Astrocyte (in vitro differentiated cells and primary cell): ENCODE results near the gene DCST1. TPM values are rescaled to one million over a fixed set of nuclear protein-coding genes. Genes with fewer than 3 reads are reported as not detected.
A peak's percentile ranks its signal among the peaks of the same experiment; 100 is the strongest.

Source experiments
- DNase-seq: peaks from one replicate; pipeline ENCODE4 v3.0.0-alpha.2; 2010; ENCODE audit warnings: low read depth
- FAIRE-seq: peaks from 2 replicates; lab custom pipeline; 2011; peaks lifted over from hg19 to GRCh38; lab: Jason Lieb, UNC
- H2AFZ ChIP-seq: 2 replicates; pipeline ENCODE4 v1.6.0; 2012; ENCODE audit warnings: low read depth, low read length, inconsistent platforms
- H3K27ac ChIP-seq: 2 replicates; pipeline ENCODE4 v1.5.1; 2011; ENCODE audit warnings: low read depth, low read length, inconsistent platforms
- H3K27me3 ChIP-seq: 2 replicates; pipeline ENCODE4 v1.6.0; 2011; ENCODE audit warnings: low read length, inconsistent platforms; ENCODE audit not compliant: insufficient read depth
- H3K36me3 ChIP-seq: 2 replicates; pipeline ENCODE4 v1.5.1; 2011; ENCODE audit warnings: low read length, inconsistent platforms; ENCODE audit not compliant: insufficient read depth
- H3K4me1 ChIP-seq: 2 replicates; pipeline ENCODE4 v1.5.1; 2011; ENCODE audit warnings: low read length, inconsistent platforms; ENCODE audit not compliant: insufficient read depth
- H3K4me2 ChIP-seq: 2 replicates; pipeline ENCODE4 v1.6.0; 2012; ENCODE audit warnings: low read length, inconsistent platforms
- H3K4me3 ChIP-seq: 2 replicates; pipeline ENCODE4 v1.5.1; 2011; ENCODE audit warnings: low read depth, mild to moderate bottlenecking, low read length, inconsistent platforms; ENCODE audit not compliant: insufficient read depth
- H3K79me2 ChIP-seq: 2 replicates; pipeline ENCODE4 v1.6.0; 2012; ENCODE audit warnings: mild to moderate bottlenecking, low read length, inconsistent platforms; ENCODE audit not compliant: insufficient read depth
- H3K9ac ChIP-seq: 2 replicates; pipeline ENCODE4 v1.6.0; 2012; ENCODE audit warnings: mild to moderate bottlenecking, low read length, inconsistent platforms
- H3K9me3 ChIP-seq: 2 replicates; pipeline ENCODE4 v1.5.1; 2012; ENCODE audit warnings: low read depth, mild to moderate bottlenecking, low read length, inconsistent platforms; ENCODE audit not compliant: insufficient read depth
- H4K20me1 ChIP-seq: 2 replicates; pipeline ENCODE4 v1.6.0; 2012; ENCODE audit warnings: low read length, inconsistent platforms; ENCODE audit not compliant: insufficient read depth
- H3K27ac Mint-ChIP-seq: one replicate; pipeline ENCODE4 v1.8.0; 2021; ENCODE audit warnings: mild to moderate bottlenecking, mixed read lengths; ENCODE audit not compliant: unreplicated experiment
- H3K27me3 Mint-ChIP-seq: one replicate; pipeline ENCODE4 v1.8.0; 2021; ENCODE audit warnings: low read depth, mixed read lengths; ENCODE audit not compliant: unreplicated experiment
- H3K36me3 Mint-ChIP-seq: one replicate; pipeline ENCODE4 v1.8.0; 2021; ENCODE audit warnings: low read depth, mixed read lengths; ENCODE audit not compliant: unreplicated experiment
- H3K4me1 Mint-ChIP-seq: one replicate; pipeline ENCODE4 v1.8.0; 2021; ENCODE audit warnings: low read depth, mixed read lengths; ENCODE audit not compliant: unreplicated experiment
- H3K4me3 Mint-ChIP-seq: one replicate; pipeline ENCODE4 v1.8.0; 2021; ENCODE audit warnings: mild to moderate bottlenecking, moderate library complexity, mixed read lengths; ENCODE audit not compliant: unreplicated experiment
- H3K9me3 Mint-ChIP-seq: one replicate; pipeline ENCODE4 v1.8.0; 2021; ENCODE audit warnings: mild to moderate bottlenecking, mixed read lengths; ENCODE audit not compliant: unreplicated experiment
- EZH2 ChIP-seq: IDR thresholded peaks from 2 replicates; pipeline ENCODE4 v1.6.1; 2012; ENCODE audit warnings: mild to moderate bottlenecking, low read length, inconsistent platforms; ENCODE audit not compliant: insufficient read depth
- total RNA-seq: library from RNA; stranded (reverse); gene quantifications from 2 replicates; pipeline ENCODE4 v1.2.1, GENCODE V29; 2021
- TF ChIP-seq, protein P1 (sequence below): IDR thresholded peaks from 2 replicates; pipeline ENCODE4 v1.5.1; 2011; ENCODE audit warnings: low read depth, mild to moderate bottlenecking, inconsistent platforms, low read length, moderate library complexity; ENCODE audit not compliant: insufficient read depth

The DCST1 gene
- total RNA-seq, 1 donor from 2014 or later, result not detected

DNA sequence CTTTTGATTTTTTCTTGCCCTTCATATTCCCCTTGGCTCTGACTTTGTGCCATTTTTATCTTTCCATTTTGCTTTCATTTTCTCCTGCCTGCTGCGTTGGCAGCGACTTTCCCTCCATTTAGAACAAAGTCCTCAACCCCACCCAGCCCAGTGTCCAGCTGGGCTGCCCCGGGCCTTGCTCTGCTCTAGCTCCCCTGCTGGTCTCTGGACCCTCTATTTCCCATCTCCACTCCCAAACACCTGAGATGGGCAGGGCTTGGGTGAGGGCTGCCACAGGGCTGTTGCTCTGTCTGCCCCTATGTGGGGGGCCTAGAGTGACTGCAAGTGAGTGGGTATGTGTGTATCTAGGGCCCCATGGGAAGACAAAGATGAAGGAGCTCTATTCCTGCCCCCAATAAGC is 10.2 kb downstream of the DCST1 start:
- no peaks in the 10 kb centered on the region for H3K9me3 Mint-ChIP-seq
- H3K4me3 Mint-ChIP-seq, result peak overlapping the region; percentile 20
- no peak overlapping the region for H3K27ac Mint-ChIP-seq
- peaks cover 12% of the 10 kb centered on the region for H3K4me1 Mint-ChIP-seq
- no peaks in the 10 kb centered on the region for H3K79me2 ChIP-seq
- H3K4me3 ChIP-seq, result no peak overlapping the region
- peaks cover 13% of the 10 kb centered on the region for H3K27me3 Mint-ChIP-seq
- H3K4me2 ChIP-seq, result no peak overlapping the region
- no peak overlapping the region for H2AFZ ChIP-seq
- H3K36me3 ChIP-seq, result no peaks in the 10 kb centered on the region
- no peak overlapping the region for H3K27ac ChIP-seq
- peaks cover 3% of the 10 kb centered on the region for H3K27me3 ChIP-seq
- H4K20me1 ChIP-seq, result peaks cover 3% of the 10 kb centered on the region
- FAIRE-seq (no peak), DNase-seq (no peak)
- no peak overlapping the region for H3K9ac ChIP-seq
- TF ChIP-seq, protein P1, sequence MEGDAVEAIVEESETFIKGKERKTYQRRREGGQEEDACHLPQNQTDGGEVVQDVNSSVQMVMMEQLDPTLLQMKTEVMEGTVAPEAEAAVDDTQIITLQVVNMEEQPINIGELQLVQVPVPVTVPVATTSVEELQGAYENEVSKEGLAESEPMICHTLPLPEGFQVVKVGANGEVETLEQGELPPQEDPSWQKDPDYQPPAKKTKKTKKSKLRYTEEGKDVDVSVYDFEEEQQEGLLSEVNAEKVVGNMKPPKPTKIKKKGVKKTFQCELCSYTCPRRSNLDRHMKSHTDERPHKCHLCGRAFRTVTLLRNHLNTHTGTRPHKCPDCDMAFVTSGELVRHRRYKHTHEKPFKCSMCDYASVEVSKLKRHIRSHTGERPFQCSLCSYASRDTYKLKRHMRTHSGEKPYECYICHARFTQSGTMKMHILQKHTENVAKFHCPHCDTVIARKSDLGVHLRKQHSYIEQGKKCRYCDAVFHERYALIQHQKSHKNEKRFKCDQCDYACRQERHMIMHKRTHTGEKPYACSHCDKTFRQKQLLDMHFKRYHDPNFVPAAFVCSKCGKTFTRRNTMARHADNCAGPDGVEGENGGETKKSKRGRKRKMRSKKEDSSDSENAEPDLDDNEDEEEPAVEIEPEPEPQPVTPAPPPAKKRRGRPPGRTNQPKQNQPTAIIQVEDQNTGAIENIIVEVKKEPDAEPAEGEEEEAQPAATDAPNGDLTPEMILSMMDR, result no peak
- TF ChIP-seq EZH2, result no peak
- H3K36me3 Mint-ChIP-seq, result no peaks in the 10 kb centered on the region
- peaks cover 15% of the 10 kb centered on the region for H3K4me1 ChIP-seq
- H3K9me3 ChIP-seq, result no peaks in the 10 kb centered on the region

DNA sequence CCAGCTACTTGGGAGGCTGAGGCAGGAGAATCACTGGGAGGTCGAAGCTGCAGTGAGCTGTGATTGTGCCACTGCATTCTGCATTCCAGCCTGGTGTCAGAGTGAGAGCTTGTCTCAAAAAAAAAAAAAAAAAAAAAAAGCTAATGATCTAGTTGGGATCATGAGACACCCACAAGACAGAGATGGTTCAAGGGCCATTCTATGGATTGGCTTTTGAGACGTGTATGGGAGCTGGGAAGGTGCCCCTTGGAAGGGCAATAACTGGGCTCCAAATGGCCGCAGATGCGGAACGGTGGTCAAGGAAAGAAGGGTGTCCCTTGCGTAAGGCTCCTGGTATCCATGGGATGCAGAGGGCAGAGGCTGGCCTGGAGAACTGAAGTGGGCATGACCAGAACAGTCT is 10.7 kb downstream of the DCST1 start:
- H3K9me3 Mint-ChIP-seq, result no peaks in the 10 kb centered on the region
- DNase-seq (no peak), FAIRE-seq (no peak)
- Histone ChIP-seq H2AFZ (no peak overlapping the region), H4K20me1 (peaks cover 3% of the 10 kb centered on the region), H3K79me2 (no peaks in the 10 kb centered on the region), H3K4me1 (peaks cover 15% of the 10 kb centered on the region), H3K4me2 (no peak overlapping the region), H3K9me3 (no peaks in the 10 kb centered on the region), H3K36me3 (no peaks in the 10 kb centered on the region), H3K27ac (no peak overlapping the region), H3K27me3 (peaks cover 2% of the 10 kb centered on the region), H3K9ac (no peak overlapping the region), H3K4me3 (no peak overlapping the region)
- peaks cover 13% of the 10 kb centered on the region for H3K27me3 Mint-ChIP-seq
- H3K4me1 Mint-ChIP-seq, result peaks cover 13% of the 10 kb centered on the region
- peak overlapping the region; percentile 67 for H3K27ac Mint-ChIP-seq
- TF ChIP-seq, protein P1, result no peak
- no peak for TF ChIP-seq EZH2
- H3K36me3 Mint-ChIP-seq, result no peaks in the 10 kb centered on the region
- no peak overlapping the region for H3K4me3 Mint-ChIP-seq

DNA sequence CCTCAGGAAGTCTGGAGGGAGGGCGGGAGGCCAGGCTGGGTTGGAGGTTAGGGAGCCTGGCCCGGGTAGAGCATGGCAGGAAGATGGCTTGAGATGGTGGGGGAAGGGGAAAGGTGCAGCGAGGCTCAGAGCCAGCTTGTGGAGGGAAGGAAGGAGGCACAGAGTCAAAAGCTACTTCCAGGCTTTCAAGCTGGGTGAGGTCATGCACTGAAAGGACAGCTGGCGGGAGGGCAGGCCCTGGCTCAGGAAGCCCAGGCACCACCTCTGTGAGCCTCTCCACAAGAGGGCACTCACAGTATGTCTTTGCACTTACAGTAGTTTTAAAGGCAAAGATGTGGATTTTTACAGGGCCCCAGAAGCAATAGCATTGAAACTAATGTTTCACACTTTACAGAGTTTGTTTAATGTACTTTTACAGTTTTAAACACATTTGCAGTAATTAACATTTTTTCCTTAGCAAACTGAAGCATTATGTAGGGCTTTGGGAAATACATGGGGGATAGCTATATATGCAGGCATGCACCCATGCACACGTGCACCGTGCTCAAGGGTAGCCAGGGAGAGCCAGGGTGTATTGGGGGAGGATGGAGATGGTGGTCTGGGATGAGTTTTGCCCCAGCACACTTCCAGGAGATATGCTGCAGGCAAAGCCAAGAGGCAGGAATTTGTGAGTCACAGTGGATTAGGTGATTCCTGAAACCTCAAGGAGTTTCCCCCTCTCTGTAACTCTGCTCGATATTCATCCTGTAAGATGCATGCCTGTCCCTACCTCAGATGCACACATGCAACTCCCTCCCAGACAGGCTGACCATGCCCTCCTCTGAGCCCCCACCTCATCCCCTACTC is 11.4 kb downstream of the DCST1 start:
- no peak overlapping the region for H3K9ac ChIP-seq
- H3K27ac Mint-ChIP-seq, result peak overlapping the region; percentile 67
- H3K4me2 ChIP-seq, result peak overlapping the region; percentile 30
- DNase-seq (peak; percentile 52), FAIRE-seq (peak; percentile 17)
- no peak overlapping the region for H3K4me3 Mint-ChIP-seq
- peaks cover 13% of the 10 kb centered on the region for H3K27me3 Mint-ChIP-seq
- peaks cover 21% of the 10 kb centered on the region for H3K4me1 ChIP-seq
- H3K36me3 Mint-ChIP-seq, result no peaks in the 10 kb centered on the region
- no peak overlapping the region for H3K4me3 ChIP-seq
- H3K27me3 ChIP-seq, result peaks cover 2% of the 10 kb centered on the region
- H3K79me2 ChIP-seq, result no peaks in the 10 kb centered on the region
- peaks cover 3% of the 10 kb centered on the region for H4K20me1 ChIP-seq
- no peaks in the 10 kb centered on the region for H3K9me3 ChIP-seq
- TF ChIP-seq, protein P1, result peak; percentile 66
- no peak for TF ChIP-seq EZH2
- H3K27ac ChIP-seq, result no peak overlapping the region
- H2AFZ ChIP-seq, result no peak overlapping the region
- peaks cover 19% of the 10 kb centered on the region for H3K4me1 Mint-ChIP-seq
- no peaks in the 10 kb centered on the region for H3K36me3 ChIP-seq
- no peaks in the 10 kb centered on the region for H3K9me3 Mint-ChIP-seq
